ENCODE data around the gene HCK.
"Not testable (repeated sequence)": the region's sequence is repeated elsewhere in the genome, so short reads cannot be mapped to it uniquely, and the experiment has no call there.

Gene HCK

GRCh38 chr20:32029561-32029960 is 22.5 kb upstream of the HCK start:
- DNase-seq (ENCODE audit: low read depth), result no peak

GRCh38 chr20:32031007-32031958 is 20.8 kb upstream of the HCK start:
- peak; percentile 18 for DNase-seq (ENCODE audit: low read depth)

- no peak for DNase-seq (ENCODE audit: low read depth)
Measured at GRCh38 chr20:32033316-32033715, 18.7 kb upstream of the HCK start.

- DNase-seq (ENCODE audit: low read depth), result not testable (repeated sequence)
Measured at GRCh38 chr20:32033721-32034120, 18.3 kb upstream of the HCK start.

GRCh38 chr20:32034581-32035425 is 17.2 kb upstream of the HCK start:
- DNase-seq (ENCODE audit: low read depth), result no peak

- DNase-seq (ENCODE audit: low read depth), result no peak
Measured at GRCh38 chr20:32035426-32035779, 16.6 kb upstream of the HCK start.

GRCh38 chr20:32036252-32036651 is 15.8 kb upstream of the HCK start:
- no peak for DNase-seq (ENCODE audit: low read depth)

- no peak for DNase-seq (ENCODE audit: low read depth)
Measured at GRCh38 chr20:32036716-32037485, 15.1 kb upstream of the HCK start.

- DNase-seq (ENCODE audit: low read depth), result no peak
Measured at GRCh38 chr20:32037929-32038328, 14.1 kb upstream of the HCK start.

GRCh38 chr20:32040142-32040953 is 11.7 kb upstream of the HCK start:
- DNase-seq (ENCODE audit: low read depth), result no peak

- no peak for DNase-seq (ENCODE audit: low read depth)
Measured at GRCh38 chr20:32045999-32046398, 6.0 kb upstream of the HCK start.

- no peak for DNase-seq (ENCODE audit: low read depth)
Measured at GRCh38 chr20:32050324-32050841, 1.7 kb upstream of the HCK start.

- DNase-seq (ENCODE audit: low read depth), result no peak
Measured at GRCh38 chr20:32050851-32051556, 1.0 kb upstream of the HCK start.

GRCh38 chr20:32051720-32052089 is 337 bp upstream of the HCK start:
- no peak for DNase-seq (ENCODE audit: low read depth)

- no peak for DNase-seq (ENCODE audit: low read depth)
Measured at GRCh38 chr20:32052778-32053362, 828 bp downstream of the HCK start.

GRCh38 chr20:32053648-32054047 is 1.6 kb downstream of the HCK start:
- no peak for DNase-seq (ENCODE audit: low read depth)

GRCh38 chr20:32056708-32057483 is 4.9 kb downstream of the HCK start:
- no peak for DNase-seq (ENCODE audit: low read depth)

- DNase-seq (ENCODE audit: low read depth), result no peak
Measured at GRCh38 chr20:32057656-32058184, 5.7 kb downstream of the HCK start.

- no peak for DNase-seq (ENCODE audit: low read depth)
Measured at GRCh38 chr20:32059189-32059588, 7.1 kb downstream of the HCK start.
